ENCODE results near the gene LIPA. TPM values are rescaled to one million over a fixed set of nuclear protein-coding genes. Genes with fewer than 3 reads are reported as not detected.

The LIPA gene
- total and polyA plus RNA-seq, 9 of the 15 experiments (the other 6 are each of a cell fraction or from before 2014, with no cell fraction given): 0.07 to 0.40 (median 0.15) TPM; not detected in 1

DNA sequence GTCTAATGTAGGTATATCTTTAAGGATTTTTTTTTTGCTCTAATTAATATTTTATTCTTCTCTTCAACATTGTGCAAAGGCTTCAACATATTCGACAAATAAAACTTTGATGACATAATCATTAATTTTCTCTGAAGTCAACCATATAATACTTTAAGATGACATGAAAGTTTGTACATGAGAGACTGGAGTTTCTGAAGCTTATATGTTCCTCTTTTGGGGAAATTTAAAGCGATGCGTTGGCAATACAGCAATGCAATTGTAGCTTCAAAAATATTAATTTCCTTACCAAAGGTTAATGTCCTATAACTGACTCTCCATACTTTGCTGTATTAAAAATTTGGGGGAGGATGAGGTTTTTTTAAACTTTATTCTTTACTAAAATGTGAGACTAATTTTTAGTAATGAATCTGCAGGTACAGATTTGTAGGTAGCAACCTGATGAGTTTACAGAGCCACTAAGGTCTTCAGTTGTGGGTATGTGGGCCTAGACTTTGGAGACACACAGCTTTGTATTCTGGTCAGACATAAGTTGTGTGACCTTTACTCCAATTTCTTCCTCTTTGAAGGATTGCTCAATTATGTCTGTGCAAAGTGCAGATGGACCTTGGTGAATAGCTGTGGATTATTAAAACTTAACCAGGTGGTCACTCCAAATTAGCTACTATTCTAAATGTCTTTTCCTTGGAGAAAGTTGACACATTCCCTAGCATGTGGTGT, 18.0 kb upstream of the LIPA start (continued):
- TF ChIP-seq DIDO1 (tag; IDR thresholded peaks at IDR 0.05; ENCODE audit: low read depth): no peak

DNA sequence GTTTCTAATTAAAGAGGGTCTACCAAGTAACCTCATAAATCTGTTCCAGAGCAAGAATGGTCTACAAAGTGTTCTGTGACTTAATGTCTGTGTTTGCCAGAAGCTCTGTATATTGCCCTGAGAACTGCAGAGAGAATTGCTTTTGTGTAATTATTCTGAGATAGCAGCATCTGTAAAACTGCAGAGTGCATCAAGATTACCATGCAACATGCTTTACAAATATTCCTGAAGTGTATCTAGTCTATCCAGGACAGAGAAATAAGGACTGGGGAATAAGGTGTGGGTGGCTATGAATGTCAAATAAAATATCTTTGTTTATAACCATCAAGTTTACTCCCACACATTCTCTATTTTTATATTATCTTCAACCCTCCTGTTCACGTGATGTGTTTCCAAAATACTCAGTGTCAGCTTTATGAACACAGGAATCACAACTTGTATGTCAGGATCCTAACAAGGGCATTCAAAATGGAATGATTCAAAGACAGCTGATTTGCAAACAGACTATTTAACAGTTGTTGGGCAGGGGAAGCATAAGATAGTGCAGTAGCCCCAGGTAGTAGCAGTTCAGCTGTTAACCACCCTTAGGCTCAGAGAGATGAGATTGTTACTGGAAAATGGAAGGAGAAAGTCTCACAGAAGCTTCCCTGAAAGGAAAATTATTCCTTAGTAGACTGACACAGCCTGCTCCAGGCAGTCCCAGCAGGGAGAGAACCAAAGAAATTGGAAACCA, 15.3 kb upstream of the LIPA start:
- Histone ChIP-seq H3K27ac (ENCODE audit: extremely low read depth, low read depth, low read length) (no peak overlapping the region), H3K9ac (ENCODE audit: insufficient read depth in 1 of 2, low read depth in 2 of 2, low read length in 2 of 2) (no peak overlapping the region), H3K36me3 (ENCODE audit: control insufficient read depth, insufficient read depth, low read length) (no peaks in the 10 kb centered on the region), H3K4me1 (replicated peaks in 1 of 2; ENCODE audit: control insufficient read depth in 2 of 2, insufficient read depth in 2 of 2, low read length in 2 of 2) (no peaks in the 10 kb centered on the region), H3K79me2 (ENCODE audit: control insufficient read depth, insufficient read depth, low read length) (no peaks in the 10 kb centered on the region), H3K9me3 (replicated peaks; ENCODE audit: control insufficient read depth, insufficient read depth, low read depth, low read length) (no peaks in the 10 kb centered on the region), H2AFZ (ENCODE audit: low read depth, low read length) (no peak overlapping the region), H3K27me3 (ENCODE audit: control insufficient read depth in 2 of 2, insufficient read depth in 2 of 2, low read length in 2 of 2) (no peaks in the 10 kb centered on the region), H3K4me2 (ENCODE audit: insufficient read depth, low read length) (no peak overlapping the region), H3K4me3 (no peak overlapping the region), H3K9me1 (ENCODE audit: control insufficient read depth, insufficient read depth, low read length) (no peaks in the 10 kb centered on the region), H4K20me1 (replicated peaks; ENCODE audit: control insufficient read depth, insufficient read depth, low read length) (no peaks in the 10 kb centered on the region)
- ChIA-PET CTCF (ENCODE audit: low intra/inter-chr PET ratio) (no interaction called here), POLR2A (no interaction called here)
- DNase-seq (ENCODE audit: extremely low read depth in 1 of 4, low spot score in 3 of 4) (no peak), FAIRE-seq (no peak), ATAC-seq (no peak)
- in situ Hi-C loops (cut with MboI): no loop called here
- WGBS (ENCODE audit: insufficient coverage, low coverage, missing lambda C conversion rate): 0% methylated on average over 1 of the region's 1 CpG
- TF ChIP-seq SMARCE1 (IDR thresholded peaks at IDR 0.05) (no peak), RUNX1 (IDR thresholded peaks at IDR 0.05; ENCODE audit: low read depth) (no peak), KLF1 (tag; IDR thresholded peaks at IDR 0.05) (no peak), PCBP1 (IDR thresholded peaks at IDR 0.05; ENCODE audit: low read depth, low read length, poor library complexity, severe bottlenecking) (no peak), GABPA (tag; conservative IDR thresholded peaks at IDR 0.05; ENCODE audit: low read depth) (no peak), POLR2B (IDR thresholded peaks at IDR 0.05; ENCODE audit: low read depth, partially characterized antibody) (no peak), ZNF165 (CRISPR knock-in tag; IDR thresholded peaks at IDR 0.05; ENCODE audit: borderline replicate concordance) (no peak)
- TF ChIP-seq, protein P1, sequence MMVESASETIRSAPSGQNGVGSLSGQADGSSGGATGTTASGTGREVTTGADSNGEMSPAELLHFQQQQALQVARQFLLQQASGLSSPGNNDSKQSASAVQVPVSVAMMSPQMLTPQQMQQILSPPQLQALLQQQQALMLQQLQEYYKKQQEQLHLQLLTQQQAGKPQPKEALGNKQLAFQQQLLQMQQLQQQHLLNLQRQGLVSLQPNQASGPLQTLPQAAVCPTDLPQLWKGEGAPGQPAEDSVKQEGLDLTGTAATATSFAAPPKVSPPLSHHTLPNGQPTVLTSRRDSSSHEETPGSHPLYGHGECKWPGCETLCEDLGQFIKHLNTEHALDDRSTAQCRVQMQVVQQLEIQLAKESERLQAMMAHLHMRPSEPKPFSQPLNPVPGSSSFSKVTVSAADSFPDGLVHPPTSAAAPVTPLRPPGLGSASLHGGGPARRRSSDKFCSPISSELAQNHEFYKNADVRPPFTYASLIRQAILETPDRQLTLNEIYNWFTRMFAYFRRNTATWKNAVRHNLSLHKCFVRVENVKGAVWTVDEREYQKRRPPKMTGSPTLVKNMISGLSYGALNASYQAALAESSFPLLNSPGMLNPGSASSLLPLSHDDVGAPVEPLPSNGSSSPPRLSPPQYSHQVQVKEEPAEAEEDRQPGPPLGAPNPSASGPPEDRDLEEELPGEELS (CRISPR knock-in tag; IDR thresholded peaks at IDR 0.05; ENCODE audit: borderline replicate concordance): no peak
- TF ChIP-seq, protein P2, sequence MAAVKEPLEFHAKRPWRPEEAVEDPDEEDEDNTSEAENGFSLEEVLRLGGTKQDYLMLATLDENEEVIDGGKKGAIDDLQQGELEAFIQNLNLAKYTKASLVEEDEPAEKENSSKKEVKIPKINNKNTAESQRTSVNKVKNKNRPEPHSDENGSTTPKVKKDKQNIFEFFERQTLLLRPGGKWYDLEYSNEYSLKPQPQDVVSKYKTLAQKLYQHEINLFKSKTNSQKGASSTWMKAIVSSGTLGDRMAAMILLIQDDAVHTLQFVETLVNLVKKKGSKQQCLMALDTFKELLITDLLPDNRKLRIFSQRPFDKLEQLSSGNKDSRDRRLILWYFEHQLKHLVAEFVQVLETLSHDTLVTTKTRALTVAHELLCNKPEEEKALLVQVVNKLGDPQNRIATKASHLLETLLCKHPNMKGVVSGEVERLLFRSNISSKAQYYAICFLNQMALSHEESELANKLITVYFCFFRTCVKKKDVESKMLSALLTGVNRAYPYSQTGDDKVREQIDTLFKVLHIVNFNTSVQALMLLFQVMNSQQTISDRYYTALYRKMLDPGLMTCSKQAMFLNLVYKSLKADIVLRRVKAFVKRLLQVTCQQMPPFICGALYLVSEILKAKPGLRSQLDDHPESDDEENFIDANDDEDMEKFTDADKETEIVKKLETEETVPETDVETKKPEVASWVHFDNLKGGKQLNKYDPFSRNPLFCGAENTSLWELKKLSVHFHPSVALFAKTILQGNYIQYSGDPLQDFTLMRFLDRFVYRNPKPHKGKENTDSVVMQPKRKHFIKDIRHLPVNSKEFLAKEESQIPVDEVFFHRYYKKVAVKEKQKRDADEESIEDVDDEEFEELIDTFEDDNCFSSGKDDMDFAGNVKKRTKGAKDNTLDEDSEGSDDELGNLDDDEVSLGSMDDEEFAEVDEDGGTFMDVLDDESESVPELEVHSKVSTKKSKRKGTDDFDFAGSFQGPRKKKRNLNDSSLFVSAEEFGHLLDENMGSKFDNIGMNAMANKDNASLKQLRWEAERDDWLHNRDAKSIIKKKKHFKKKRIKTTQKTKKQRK (IDR thresholded peaks at IDR 0.05; ENCODE audit: borderline replicate concordance, low read depth, low read length): no peak
- TF ChIP-seq, protein P3, sequence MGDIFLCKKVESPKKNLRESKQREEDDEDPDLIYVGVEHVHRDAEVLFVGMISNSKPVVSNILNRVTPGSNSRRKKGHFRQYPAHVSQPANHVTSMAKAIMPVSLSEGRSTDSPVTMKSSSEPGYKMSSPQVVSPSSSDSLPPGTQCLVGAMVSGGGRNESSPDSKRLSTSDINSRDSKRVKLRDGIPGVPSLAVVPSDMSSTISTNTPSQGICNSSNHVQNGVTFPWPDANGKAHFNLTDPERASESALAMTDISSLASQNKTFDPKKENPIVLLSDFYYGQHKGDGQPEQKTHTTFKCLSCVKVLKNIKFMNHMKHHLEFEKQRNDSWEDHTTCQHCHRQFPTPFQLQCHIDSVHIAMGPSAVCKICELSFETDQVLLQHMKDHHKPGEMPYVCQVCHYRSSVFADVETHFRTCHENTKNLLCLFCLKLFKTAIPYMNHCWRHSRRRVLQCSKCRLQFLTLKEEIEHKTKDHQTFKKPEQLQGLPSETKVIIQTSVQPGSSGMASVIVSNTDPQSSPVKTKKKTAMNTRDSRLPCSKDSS (IDR thresholded peaks at IDR 0.05; ENCODE audit: low read depth, partially characterized antibody): no peak
- intact Hi-C loops (cut with micrococcal nuclease): no loop called here
- BruUV-seq (replicated peaks): no TSS peak

All from K562 (cell line).